SW480 (cell line): ENCODE results near the gene MCF2L2.

Experiments used
- DNase-seq: peaks from one replicate; pipeline ENCODE4 v3.0.0-alpha.2; 2016; ENCODE audit warnings: low spot score

MCF2L2 gene

GRCh38 chr3:183324083-183324482 is 104.3 kb downstream of the MCF2L2 start:
- DNase-seq: no peak

- no peak for DNase-seq
These were observed 109.0 kb downstream of the MCF2L2 start for GRCh38 chr3:183319371-183319770.

DNA sequence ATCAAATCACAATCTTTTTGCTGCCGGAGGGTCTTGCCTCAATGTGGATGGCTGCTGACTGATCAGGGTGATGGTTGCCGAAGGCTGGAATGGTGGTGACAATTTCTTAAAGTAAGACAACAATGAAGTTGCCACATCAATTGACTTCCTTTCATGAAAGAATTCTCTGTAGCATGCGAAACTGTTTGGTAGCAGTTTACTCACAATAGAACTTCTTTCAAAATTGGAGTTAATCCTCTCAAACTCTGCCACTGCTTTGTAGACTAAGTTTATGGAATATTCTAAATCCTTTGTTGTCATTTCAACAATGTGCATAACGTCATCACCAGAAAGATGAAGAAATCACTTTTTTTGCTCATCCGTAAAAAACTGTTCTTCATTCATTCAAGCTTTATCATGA is 109.5 kb downstream of the MCF2L2 start:
- peak; percentile 31 for DNase-seq

DNA sequence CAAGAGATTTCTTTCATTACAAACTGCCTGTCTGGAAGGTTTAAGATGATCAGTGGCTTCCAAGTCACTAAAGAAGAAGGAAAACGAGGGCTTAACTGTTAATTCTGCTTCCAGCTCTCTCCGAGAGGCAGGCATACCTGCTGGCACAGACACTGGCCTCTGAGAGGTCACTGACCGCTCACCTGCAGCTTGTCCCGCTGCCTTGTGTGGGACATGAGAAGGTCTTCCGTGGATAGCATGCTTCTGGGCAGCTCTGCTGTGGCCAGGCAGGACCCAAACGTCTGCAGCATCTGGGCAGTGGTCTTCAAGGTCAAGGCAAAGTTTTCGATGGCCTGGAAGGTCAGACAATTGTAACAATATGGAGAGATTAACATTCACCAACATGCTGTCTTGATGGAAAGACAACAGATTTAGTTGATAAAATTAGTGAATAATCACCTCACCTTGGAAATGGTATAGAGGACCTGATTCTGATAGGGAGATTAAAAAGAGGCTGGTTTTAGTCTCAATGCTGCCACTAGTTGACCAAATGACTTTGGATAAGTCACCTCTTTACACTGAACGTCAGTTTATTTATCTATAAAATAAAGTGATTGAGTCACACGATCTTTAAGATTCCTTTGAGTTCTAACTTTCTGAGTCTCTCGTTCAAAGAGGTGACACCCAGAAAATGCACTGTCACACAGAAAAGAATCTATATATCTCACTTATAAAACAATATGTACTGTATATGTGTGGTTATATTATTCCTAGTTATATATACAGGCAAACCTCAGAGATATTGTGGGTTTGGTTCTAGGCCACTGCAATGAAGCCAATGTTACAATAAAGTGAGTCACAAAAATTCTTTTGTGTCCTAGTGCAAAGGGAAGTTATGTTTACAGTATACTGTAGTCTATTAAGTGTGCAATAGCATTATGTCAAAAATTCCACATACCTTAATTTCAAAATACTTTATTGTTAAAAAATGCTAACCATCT is 110.2 kb downstream of the MCF2L2 start:
- DNase-seq: peak; percentile 47

GRCh38 chr3:183317271-183317670 is 111.1 kb downstream of the MCF2L2 start:
- no peak for DNase-seq

GRCh38 chr3:183315739-183316138 is 112.7 kb downstream of the MCF2L2 start:
- DNase-seq: no peak

DNA sequence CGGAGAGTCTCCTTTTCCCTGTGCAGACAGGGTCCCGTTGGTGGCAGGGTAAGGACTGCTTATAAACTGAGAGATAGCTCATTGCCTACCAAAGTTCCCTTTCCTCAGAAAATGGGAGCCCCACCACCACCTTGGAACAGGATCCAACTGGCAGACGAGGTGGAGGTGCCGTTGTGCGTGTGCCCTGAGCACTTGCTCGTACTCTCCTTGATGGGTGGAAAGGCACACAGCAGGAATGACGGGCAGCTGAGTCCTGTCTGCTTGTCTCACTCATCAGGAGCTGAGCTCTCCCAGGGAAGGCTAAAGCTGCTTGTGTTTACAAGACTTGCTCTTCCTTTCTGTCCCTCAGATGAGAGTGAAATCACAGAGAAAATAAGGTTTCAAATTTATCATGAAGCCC is 114.7 kb downstream of the MCF2L2 start:
- no peak for DNase-seq

- no peak for DNase-seq
These were observed 115.1 kb downstream of the MCF2L2 start for GRCh38 chr3:183313351-183313750.

DNA sequence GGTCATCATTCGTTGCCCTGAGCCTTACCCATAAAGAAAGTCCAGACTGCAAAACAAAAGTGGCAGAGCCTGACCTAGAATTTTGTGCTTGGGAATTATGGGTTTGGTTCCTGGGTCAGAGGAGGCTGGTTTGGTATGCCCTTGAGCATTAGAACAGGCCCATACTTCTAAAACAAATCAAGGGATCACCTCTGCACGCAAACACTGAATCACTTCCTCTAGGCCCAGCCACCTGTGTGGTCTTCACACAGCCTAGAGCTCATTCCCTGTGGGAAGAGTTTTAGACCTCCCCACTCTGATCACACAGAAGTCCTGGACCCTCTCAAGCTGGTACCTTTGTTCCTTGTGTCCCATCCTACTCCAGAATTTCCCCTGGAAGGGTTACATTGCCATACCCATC is 116.0 kb downstream of the MCF2L2 start:
- no peak for DNase-seq

DNA sequence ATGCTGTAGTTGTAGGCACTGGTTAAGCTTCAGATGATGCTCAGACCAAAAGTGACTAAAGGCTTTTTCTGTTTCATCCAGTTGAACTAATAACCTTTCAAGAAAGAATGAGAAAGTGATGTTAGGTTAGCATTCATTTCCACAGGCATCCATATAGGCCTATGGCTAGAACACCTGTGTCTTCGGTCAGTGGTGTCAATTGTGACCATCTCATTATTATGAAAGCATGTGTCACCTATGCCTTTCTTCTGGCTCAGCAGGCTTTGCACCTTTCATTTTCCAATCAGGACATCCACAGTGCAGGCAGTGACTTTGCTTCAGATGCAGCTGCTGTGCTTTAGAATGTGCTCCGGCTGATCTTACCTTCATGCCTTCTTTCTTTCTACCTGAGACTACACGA is 117.5 kb downstream of the MCF2L2 start:
- no peak for DNase-seq

GRCh38 chr3:183309276-183309675 is 119.1 kb downstream of the MCF2L2 start:
- no peak for DNase-seq

DNA sequence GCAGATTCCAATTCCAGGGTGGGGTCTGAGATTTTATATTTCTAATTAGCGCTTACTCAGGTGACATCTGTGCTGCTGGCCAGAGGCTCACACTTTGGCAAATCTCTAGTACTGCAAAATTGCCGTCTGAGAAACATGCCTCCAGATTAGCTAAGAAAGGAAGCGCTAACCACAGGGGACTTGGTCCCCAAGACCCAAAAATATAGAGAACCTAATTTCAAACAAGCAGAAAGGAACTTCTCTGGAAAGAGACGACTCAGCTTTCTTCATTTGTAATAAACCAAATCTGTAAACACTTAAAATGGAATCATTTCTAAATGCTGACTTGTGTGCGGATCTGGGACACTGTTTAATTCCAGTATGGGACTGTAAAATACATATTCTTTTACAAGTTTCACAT is 119.7 kb downstream of the MCF2L2 start:
- no peak for DNase-seq

DNA sequence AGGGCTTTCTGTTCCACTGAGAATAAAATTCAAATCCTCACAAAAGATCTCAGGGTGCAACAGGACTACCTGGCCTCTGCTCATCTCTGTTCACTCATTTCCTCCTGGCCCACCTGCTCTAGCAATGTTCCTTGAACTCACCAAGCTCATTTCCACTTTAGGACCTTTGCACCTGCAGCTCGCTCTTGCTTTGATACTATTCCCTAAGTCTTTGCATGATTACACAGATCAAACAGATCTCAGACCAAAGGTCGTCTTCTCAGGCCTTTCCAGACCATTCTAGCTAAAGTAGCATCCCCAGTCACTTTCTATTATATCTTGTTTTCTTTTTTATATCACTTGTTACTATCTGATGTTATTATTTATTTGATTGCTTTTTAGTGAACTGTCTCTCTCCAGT is 120.7 kb downstream of the MCF2L2 start:
- DNase-seq: no peak

DNA sequence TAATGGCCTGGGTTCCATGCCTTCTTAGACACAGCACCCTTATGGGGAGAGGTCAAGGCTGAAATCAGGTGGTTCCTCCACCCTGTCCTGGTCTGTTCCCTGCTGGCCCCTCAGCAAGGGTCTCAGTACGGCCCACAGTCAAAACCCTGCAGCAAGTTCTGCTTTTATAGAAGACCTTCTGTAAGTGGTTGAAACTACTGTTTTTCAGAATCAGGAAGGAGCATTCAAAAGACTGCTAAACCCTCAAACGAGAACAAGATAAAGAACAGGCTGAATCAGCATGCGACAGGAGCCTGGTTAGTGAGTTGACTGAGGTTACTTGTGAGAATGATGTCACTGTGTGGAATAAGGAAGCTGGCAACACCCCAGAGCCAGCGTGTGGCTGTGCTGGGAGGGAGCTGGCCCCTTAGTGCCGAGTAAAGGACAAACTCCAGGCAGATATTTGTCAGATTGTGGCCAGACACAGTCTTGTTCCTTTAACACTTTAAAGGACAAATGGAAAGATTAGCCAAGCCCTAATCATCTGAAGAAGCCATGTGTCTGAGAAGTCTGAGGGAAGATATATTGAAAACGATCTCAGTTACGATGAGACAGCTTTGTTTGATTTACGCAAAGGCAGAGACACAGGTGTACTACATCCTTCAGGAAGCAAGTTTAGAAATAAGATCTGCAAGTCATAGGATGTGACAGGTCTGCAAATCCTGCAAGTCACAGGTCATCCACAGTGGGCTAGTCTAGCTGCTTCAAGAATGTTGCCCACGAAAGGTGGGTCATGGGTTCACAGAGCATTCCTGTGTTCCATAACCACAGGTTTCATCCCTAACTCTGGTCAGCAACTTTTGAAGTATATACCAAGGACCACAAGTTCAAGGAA is 121.4 kb downstream of the MCF2L2 start:
- DNase-seq: peak; percentile 76

- DNase-seq: no peak
These were observed 124.7 kb downstream of the MCF2L2 start for GRCh38 chr3:183303690-183304089.

DNA sequence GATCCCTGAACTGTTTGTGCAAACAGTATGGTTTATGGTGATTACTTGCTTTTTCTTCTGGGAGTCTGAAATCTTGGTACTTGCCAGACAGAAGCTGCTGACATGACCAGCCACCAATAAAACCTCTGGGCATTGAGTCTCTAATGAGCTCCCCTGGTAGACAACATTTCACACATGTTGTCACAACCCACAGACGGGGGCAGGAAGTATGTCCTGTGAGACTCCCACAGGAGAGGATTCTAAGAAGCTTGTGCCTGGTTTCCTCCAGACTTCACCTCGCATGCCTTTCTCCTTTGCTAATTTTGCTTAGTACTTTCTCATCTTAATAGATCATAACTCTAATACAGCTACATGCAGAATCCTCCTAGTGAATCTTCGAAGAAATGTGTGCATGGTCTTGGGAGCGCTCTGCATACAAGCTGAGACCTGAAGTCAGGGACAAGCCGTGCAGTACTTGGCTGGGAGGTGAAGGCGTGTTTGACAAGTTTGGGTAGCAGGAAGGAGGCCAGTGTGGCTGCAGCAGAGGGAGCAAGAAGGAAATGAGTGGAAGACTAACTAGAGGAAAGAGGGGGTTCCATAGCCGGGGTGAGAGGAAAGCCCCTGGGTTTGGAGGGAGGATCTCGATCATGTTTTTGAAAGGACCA is 126.4 kb downstream of the MCF2L2 start:
- DNase-seq: no peak

DNA sequence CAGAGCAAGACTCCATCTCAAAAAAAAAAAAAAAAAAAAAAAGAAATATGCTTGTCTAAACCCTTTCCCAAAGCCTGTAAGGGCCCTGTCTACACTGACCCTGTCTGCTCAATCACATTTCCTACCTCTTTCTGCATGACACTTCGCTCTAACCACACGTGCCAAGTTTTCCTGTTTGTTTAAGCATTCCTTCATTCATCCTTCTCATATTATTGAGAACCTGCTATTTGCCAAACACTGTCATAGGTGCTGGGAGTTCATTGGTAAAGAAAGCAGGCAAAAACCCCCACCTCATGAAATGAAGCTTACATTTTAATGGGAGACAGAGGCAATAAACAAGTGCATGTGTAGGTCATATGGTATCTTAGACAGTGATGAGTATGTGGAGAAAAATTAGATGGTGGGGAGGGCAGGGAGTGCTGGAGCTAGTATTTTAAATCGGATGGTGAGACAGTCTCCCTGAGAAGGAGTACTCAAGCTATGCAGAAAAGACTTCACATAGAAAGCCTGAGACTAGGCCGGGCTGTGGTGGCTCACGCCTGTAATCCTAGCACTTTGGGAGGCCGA is 127.3 kb downstream of the MCF2L2 start:
- no peak for DNase-seq

GRCh38 chr3:183299976-183300375 is 128.4 kb downstream of the MCF2L2 start:
- DNase-seq: no peak

DNA sequence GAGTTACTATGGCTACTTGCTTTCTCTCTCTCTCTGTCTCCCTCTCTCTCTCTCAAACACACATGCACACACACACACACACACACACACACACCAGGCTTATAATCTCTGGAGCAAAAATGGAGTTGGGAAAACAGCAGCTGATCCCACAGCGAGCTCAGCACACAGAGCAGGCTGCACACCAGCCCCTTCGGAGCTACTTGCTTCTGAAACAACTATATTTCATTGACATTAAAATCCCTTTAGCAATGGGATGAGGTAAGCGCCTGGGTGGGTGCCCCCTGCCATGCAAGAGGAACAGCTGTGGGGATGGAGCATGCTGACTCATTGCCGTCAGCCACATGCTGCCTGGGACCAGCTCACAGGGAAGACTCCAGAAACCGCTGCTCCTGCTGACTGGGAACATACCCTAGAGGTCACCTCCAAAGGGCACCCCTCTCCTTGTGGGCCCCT is 129.7 kb downstream of the MCF2L2 start:
- DNase-seq: peak; percentile 25

- no peak for DNase-seq
These were observed 131.5 kb downstream of the MCF2L2 start for GRCh38 chr3:183296944-183297343.

DNA sequence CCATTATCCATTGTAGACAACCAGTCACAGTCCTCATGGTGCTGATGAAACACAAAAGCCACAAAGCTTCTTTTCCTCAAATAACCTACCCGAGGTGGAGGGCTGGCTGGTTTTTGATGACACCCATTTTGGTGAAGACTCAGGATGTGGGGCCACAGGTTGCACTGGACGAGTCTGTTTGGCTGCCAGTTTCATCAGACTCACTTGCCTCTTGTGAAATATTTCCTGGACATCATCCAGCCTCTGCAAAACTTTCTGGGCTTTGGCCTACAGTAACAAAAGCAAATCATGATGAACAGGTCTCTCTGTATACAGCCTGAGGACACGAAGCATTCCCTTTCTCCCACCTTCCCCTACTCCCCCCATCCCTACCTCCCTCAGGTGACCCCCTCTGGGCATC is 133.2 kb downstream of the MCF2L2 start:
- no peak for DNase-seq

GRCh38 chr3:183293966-183294365 is 134.5 kb downstream of the MCF2L2 start:
- DNase-seq: no peak
